GM12801 (cell line): Measurements from ENCODE around the gene PRR35.

Source experiments
- CTCF ChIP-seq: IDR thresholded peaks from one replicate; pipeline ENCODE4 v1.5.1; 2011; ENCODE audit warnings: control low read depth; ENCODE audit not compliant: insufficient read length; ENCODE audit errors: extremely low read depth

Gene PRR35

GRCh38 chr16:608019-608418, 47.8 kb downstream of the PRR35 start:
- TF ChIP-seq CTCF, result no peak

GRCh38 chr16:609316-609715, 49.1 kb downstream of the PRR35 start:
- no peak for TF ChIP-seq CTCF

- no peak for TF ChIP-seq CTCF
These were observed 49.8 kb downstream of the PRR35 start for GRCh38 chr16:609984-610383.

GRCh38 chr16:610513-611381, 50.6 kb downstream of the PRR35 start:
- no peak for TF ChIP-seq CTCF

GRCh38 chr16:615122-615521, 54.9 kb downstream of the PRR35 start:
- no peak for TF ChIP-seq CTCF
